ENCODE data around the gene PRORP. TPM values are rescaled to one million over a fixed set of nuclear protein-coding genes. Genes with fewer than 3 reads are reported as not detected.

Gene PRORP
- total and polyA plus RNA-seq, 2 of the 13 experiments (the other 11 are each of a cell fraction or from before 2014, with no cell fraction given), result 48.9 to 88.7 TPM

DNA sequence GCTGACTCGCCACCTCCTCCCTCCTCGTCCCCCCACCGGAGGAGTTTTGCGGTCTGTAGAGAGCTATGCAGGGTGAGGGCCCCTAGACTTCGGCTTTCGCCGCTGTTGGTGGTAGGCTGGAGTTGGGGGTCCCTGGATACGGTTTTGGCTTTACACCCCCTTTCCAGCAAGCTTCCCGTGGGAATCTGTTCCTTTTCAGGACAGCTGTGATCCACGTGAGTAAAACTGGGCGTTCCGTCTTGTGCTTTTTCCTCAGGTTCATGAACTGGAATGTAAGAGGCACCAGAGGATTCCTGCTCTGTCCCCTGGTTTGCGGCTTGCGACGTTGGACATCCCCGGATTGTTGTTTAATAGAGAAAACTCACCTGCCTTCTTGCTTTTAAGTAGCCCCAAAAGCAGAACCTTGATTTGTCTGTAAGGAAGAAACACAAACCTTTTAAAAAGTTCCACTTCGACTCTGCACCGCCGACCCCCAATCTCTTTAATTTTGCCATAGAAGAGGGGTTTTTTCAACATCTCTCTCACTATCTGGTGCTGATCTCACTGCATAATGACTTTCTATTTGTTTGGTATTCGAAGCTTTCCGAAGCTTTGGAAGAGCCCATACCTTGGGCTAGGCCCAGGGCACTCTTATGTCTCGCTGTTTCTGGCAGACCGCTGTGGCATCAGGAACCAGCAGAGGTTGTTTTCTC is 490 bp downstream of the PRORP start (continued):
- TF ChIP-seq SMAD9 (CRISPR knock-in tag; IDR thresholded peaks at IDR 0.05) (no peak), BORCS8-MEF2B (CRISPR knock-in tag; IDR thresholded peaks at IDR 0.05) (peak; percentile 49), ZNF768 (CRISPR knock-in tag; IDR thresholded peaks at IDR 0.05) (peak; percentile 38; the same call in 1 of the 2 replicates), SMARCC2 (IDR thresholded peaks at IDR 0.05) (no peak), JUND (CRISPR knock-in tag; IDR thresholded peaks at IDR 0.05) (no peak), TBX2 (CRISPR knock-in tag; IDR thresholded peaks at IDR 0.05; ENCODE audit: borderline replicate concordance) (no peak), ZNF713 (CRISPR knock-in tag; IDR thresholded peaks at IDR 0.05) (no peak), ZNF546 (CRISPR knock-in tag; conservative IDR thresholded peaks at IDR 0.05) (no peak), ATAD3A (CRISPR knock-in tag; IDR thresholded peaks at IDR 0.05) (no peak; the same call in 1 of the 2 replicates), ZNF263 (CRISPR knock-in tag; IDR thresholded peaks at IDR 0.05) (no peak), SNAPC5 (CRISPR knock-in tag; IDR thresholded peaks at IDR 0.05; ENCODE audit: borderline replicate concordance) (peak; percentile 2; the same call in 1 of the 2 replicates), HIC2 (CRISPR knock-in tag; IDR thresholded peaks at IDR 0.05; ENCODE audit: low read depth) (no peak), YY1 (IDR thresholded peaks at IDR 0.05; ENCODE audit: insufficient read depth, insufficient replicate concordance, low read depth, low read length) (no peak), HNRNPK (IDR thresholded peaks at IDR 0.05; ENCODE audit: low read depth, low read length, poor library complexity, severe bottlenecking) (no peak), KDM4B (CRISPR knock-in tag; IDR thresholded peaks at IDR 0.05) (no peak; the same call in 1 of the 2 replicates), RNF2 (conservative IDR thresholded peaks at IDR 0.05; ENCODE audit: low read depth) (no peak), ZNF839 (CRISPR knock-in tag; IDR thresholded peaks at IDR 0.05; ENCODE audit: borderline replicate concordance) (no peak; the same call in 1 of the 2 replicates), FIP1L1 (IDR thresholded peaks at IDR 0.05; ENCODE audit: borderline replicate concordance, insufficient read depth, low read depth, low read length) (no peak)
- TF ChIP-seq, protein P1, sequence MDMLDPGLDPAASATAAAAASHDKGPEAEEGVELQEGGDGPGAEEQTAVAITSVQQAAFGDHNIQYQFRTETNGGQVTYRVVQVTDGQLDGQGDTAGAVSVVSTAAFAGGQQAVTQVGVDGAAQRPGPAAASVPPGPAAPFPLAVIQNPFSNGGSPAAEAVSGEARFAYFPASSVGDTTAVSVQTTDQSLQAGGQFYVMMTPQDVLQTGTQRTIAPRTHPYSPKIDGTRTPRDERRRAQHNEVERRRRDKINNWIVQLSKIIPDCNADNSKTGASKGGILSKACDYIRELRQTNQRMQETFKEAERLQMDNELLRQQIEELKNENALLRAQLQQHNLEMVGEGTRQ (IDR thresholded peaks at IDR 0.05; ENCODE audit: low read depth, low read length), result no peak
- TF ChIP-seq, protein P1 (CRISPR knock-in tag; IDR thresholded peaks at IDR 0.05; ENCODE audit: borderline replicate concordance), result no peak; the same call in 1 of the 2 replicates

Data from HepG2 (cell line).